ENCODE measurements around the gene TPPP.
"Not testable (repeated sequence)": the region's sequence is repeated elsewhere in the genome, so short reads cannot be mapped to it uniquely, and the experiment has no call there.

DNA sequence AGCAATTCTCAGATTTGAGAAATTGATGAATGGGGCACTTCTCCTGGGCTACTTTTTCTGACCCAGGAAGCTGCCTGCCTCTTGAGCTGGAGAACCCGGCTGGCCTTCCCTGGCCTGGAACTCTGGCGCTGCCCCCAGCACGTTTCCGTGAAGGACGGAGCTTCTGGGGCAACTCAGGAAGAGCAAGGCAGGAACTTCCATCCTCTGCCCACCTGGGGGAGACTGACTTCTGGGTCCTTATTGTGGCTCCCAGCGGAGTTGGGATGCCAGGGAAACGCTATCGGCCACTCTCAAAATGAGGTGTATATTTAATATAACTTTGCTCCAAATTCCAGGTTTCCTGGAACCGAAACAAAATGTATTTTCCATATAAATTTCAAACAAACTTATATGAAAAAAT is 33.9 kb upstream of the TPPP start:
- TF ChIP-seq, protein P1, sequence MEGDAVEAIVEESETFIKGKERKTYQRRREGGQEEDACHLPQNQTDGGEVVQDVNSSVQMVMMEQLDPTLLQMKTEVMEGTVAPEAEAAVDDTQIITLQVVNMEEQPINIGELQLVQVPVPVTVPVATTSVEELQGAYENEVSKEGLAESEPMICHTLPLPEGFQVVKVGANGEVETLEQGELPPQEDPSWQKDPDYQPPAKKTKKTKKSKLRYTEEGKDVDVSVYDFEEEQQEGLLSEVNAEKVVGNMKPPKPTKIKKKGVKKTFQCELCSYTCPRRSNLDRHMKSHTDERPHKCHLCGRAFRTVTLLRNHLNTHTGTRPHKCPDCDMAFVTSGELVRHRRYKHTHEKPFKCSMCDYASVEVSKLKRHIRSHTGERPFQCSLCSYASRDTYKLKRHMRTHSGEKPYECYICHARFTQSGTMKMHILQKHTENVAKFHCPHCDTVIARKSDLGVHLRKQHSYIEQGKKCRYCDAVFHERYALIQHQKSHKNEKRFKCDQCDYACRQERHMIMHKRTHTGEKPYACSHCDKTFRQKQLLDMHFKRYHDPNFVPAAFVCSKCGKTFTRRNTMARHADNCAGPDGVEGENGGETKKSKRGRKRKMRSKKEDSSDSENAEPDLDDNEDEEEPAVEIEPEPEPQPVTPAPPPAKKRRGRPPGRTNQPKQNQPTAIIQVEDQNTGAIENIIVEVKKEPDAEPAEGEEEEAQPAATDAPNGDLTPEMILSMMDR (IDR thresholded peaks at IDR 0.05; ENCODE audit: low read depth, low read length, poor library complexity, severe bottlenecking), result not testable (repeated sequence)
- TF ChIP-seq EZH2phosphoT487 (IDR thresholded peaks at IDR 0.05; ENCODE audit: borderline replicate concordance, low read length), result not testable (repeated sequence)

Measured in DOHH2 (cell line).